GM19372 (cell line): ENCODE results near the gene ZDHHC19.
"Not testable (repeated sequence)": the region's sequence is repeated elsewhere in the genome, so short reads cannot be mapped to it uniquely, and the experiment has no call there.

ENCODE experiments used
- ATAC-seq: cut with Tn5 transposase; IDR thresholded peaks from one replicate; pipeline ENCODE4 v1.9.1; 2021; ENCODE audit warnings: mild to moderate bottlenecking, low read depth, moderate library complexity; ENCODE audit not compliant: unreplicated experiment

Gene ZDHHC19

GRCh38 chr3:196225763-196226364, 14.7 kb upstream of the ZDHHC19 start:
- no peak for ATAC-seq

- no peak for ATAC-seq
These were observed 13.9 kb upstream of the ZDHHC19 start for GRCh38 chr3:196225086-196225485.

GRCh38 chr3:196222876-196223595, 11.8 kb upstream of the ZDHHC19 start:
- no peak for ATAC-seq

GRCh38 chr3:196220991-196221390, 9.8 kb upstream of the ZDHHC19 start:
- no peak for ATAC-seq

- no peak for ATAC-seq
These were observed 9.4 kb upstream of the ZDHHC19 start for GRCh38 chr3:196220587-196220986.

GRCh38 chr3:196219970-196220311, 8.7 kb upstream of the ZDHHC19 start:
- no peak for ATAC-seq

GRCh38 chr3:196219194-196219969, 8.2 kb upstream of the ZDHHC19 start:
- ATAC-seq: no peak

- no peak for ATAC-seq
These were observed 7.0 kb upstream of the ZDHHC19 start for GRCh38 chr3:196218155-196218712.

- ATAC-seq: no peak
These were observed 6.3 kb upstream of the ZDHHC19 start for GRCh38 chr3:196217307-196218154.

- no peak for ATAC-seq
These were observed 5.5 kb upstream of the ZDHHC19 start for GRCh38 chr3:196216681-196217211.

- ATAC-seq: no peak
These were observed 4.9 kb upstream of the ZDHHC19 start, which contains the start of gene SLC51A for GRCh38 chr3:196216089-196216564. TSS of gene SLC51A (plus strand) at chr3:196216534. CDS start at chr3:196216713, 179 bp downstream.

GRCh38 chr3:196215493-196216020, 4.4 kb upstream of the ZDHHC19 start:
- no peak for ATAC-seq

- no peak for ATAC-seq
These were observed 3.7 kb upstream of the ZDHHC19 start for GRCh38 chr3:196214783-196215441.

GRCh38 chr3:196209944-196210672, 1.1 kb downstream of the ZDHHC19 start:
- not testable (repeated sequence) for ATAC-seq

GRCh38 chr3:196208942-196209695, 2.1 kb downstream of the ZDHHC19 start:
- ATAC-seq: no peak

- no peak for ATAC-seq
These were observed 3.2 kb downstream of the ZDHHC19 start for GRCh38 chr3:196207833-196208607.
